ENCODE data around the gene CFAP74. TPM values are rescaled to one million over a fixed set of nuclear protein-coding genes. Genes with fewer than 3 reads are reported as not detected.

The CFAP74 gene
- total and polyA plus RNA-seq, 2 of the 13 experiments (the other 11 are each of a cell fraction or from before 2014, with no cell fraction given) = 0.27 to 0.62 TPM

- TF ChIP-seq ZNF343 (CRISPR knock-in tag; IDR thresholded peaks at IDR 0.05) (peak; percentile 79; the same call in 1 of the 2 replicates), SUZ12 (IDR thresholded peaks at IDR 0.05; ENCODE audit: low read depth, low read length) (no peak), ZNF841 (CRISPR knock-in tag; IDR thresholded peaks at IDR 0.05; ENCODE audit: borderline replicate concordance) (no peak), SMC3 (IDR thresholded peaks at IDR 0.05; ENCODE audit: low read length) (no peak), ASH2L (IDR thresholded peaks at IDR 0.05; ENCODE audit: insufficient read length, low read depth, low read length) (peak; percentile 37), PITX1 (CRISPR knock-in tag; IDR thresholded peaks at IDR 0.05) (peak; percentile 44; the same call in 1 of the 2 replicates), ZBTB37 (CRISPR knock-in tag; IDR thresholded peaks at IDR 0.05) (no peak), ZNF558 (CRISPR knock-in tag; IDR thresholded peaks at IDR 0.05; ENCODE audit: borderline replicate concordance) (no peak), DMTF1 (CRISPR knock-in tag; IDR thresholded peaks at IDR 0.05) (no peak), PRPF4 (IDR thresholded peaks at IDR 0.05; ENCODE audit: low read depth, low read length, poor library complexity, severe bottlenecking) (no peak), SKIL (CRISPR knock-in tag; IDR thresholded peaks at IDR 0.05; ENCODE audit: borderline replicate concordance) (peak; percentile 51; the same call in 1 of the 2 replicates), MAF1 (CRISPR knock-in tag; IDR thresholded peaks at IDR 0.05; ENCODE audit: borderline replicate concordance) (no peak), ZNF776 (CRISPR knock-in tag; IDR thresholded peaks at IDR 0.05) (no peak), YY1 (IDR thresholded peaks at IDR 0.05; ENCODE audit: insufficient read depth, insufficient replicate concordance, low read depth, low read length) (peak; percentile 13), ZNF556 (CRISPR knock-in tag; IDR thresholded peaks at IDR 0.05; ENCODE audit: borderline replicate concordance) (no peak), ZNF670 (CRISPR knock-in tag; IDR thresholded peaks at IDR 0.05; ENCODE audit: borderline replicate concordance) (no peak; the same call in 1 of the 2 replicates), NPAS2 (CRISPR knock-in tag; IDR thresholded peaks at IDR 0.05; ENCODE audit: borderline replicate concordance) (no peak), PAF1 (CRISPR knock-in tag; IDR thresholded peaks at IDR 0.05) (no peak), MAX (IDR thresholded peaks at IDR 0.05) (no peak), RFX5 (IDR thresholded peaks at IDR 0.05; ENCODE audit: low read depth, low read length) (no peak), SIX4 (CRISPR knock-in tag; IDR thresholded peaks at IDR 0.05) (no peak), EZH2 (conservative IDR thresholded peaks at IDR 0.05; ENCODE audit: low read depth, low read length) (no peak), TP53 (CRISPR knock-in tag; conservative IDR thresholded peaks at IDR 0.05) (no peak)
These were observed 80.4 kb downstream of the CFAP74 start (continued) for GRCh38 chr1:1922956-1923833.

Measured in HepG2 (cell line).